ENCODE data around the gene PRUNE2. TPM values are rescaled to one million over a fixed set of nuclear protein-coding genes. Genes with fewer than 3 reads are reported as not detected.

PRUNE2 gene
- total and polyA plus RNA-seq, 2 of the 8 experiments (the other 6 are each of a cell fraction or from before 2014, with no cell fraction given), result 5.5 to 13.3 TPM

- TF ChIP-seq CHD7 (IDR thresholded peaks at IDR 0.05; ENCODE audit: insufficient replicate concordance, low read length) (no peak), NRF1 (IDR thresholded peaks at IDR 0.05; ENCODE audit: low read depth, low read length) (no peak), RXRA (IDR thresholded peaks at IDR 0.05; ENCODE audit: insufficient read depth, low read depth, low read length) (no peak), TCF12 (IDR thresholded peaks at IDR 0.05; ENCODE audit: low read depth, low read length) (no peak), RNF2 (IDR thresholded peaks at IDR 0.05; ENCODE audit: borderline replicate concordance, low read depth, low read length, missing control alignments, poor library complexity, severe bottlenecking) (no peak), GTF2F1 (IDR thresholded peaks at IDR 0.05; ENCODE audit: borderline replicate concordance, low read depth, low read length) (no peak), TEAD4 (IDR thresholded peaks at IDR 0.05; ENCODE audit: low read depth, low read length) (no peak), TAF1 (IDR thresholded peaks at IDR 0.05; ENCODE audit: low read depth, low read length) (no peak), ASH2L (IDR thresholded peaks at IDR 0.05; ENCODE audit: low read length) (no peak)
- TF ChIP-seq, protein P1, sequence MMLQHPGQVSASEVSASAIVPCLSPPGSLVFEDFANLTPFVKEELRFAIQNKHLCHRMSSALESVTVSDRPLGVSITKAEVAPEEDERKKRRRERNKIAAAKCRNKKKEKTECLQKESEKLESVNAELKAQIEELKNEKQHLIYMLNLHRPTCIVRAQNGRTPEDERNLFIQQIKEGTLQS (IDR thresholded peaks at IDR 0.05; ENCODE audit: insufficient read depth, low read depth, low read length), result no peak
These were observed 214.9 kb downstream of the PRUNE2 start (continued) for GRCh38 chr9:76690973-76691370.

Measured in H1 (cell line).